ENCODE data around the gene PRELID3B. TPM values are rescaled to one million over a fixed set of nuclear protein-coding genes. Genes with fewer than 3 reads are reported as not detected.

PRELID3B gene
- total RNA-seq, 1 donor from 2014 or later, result 93.8 TPM

DNA sequence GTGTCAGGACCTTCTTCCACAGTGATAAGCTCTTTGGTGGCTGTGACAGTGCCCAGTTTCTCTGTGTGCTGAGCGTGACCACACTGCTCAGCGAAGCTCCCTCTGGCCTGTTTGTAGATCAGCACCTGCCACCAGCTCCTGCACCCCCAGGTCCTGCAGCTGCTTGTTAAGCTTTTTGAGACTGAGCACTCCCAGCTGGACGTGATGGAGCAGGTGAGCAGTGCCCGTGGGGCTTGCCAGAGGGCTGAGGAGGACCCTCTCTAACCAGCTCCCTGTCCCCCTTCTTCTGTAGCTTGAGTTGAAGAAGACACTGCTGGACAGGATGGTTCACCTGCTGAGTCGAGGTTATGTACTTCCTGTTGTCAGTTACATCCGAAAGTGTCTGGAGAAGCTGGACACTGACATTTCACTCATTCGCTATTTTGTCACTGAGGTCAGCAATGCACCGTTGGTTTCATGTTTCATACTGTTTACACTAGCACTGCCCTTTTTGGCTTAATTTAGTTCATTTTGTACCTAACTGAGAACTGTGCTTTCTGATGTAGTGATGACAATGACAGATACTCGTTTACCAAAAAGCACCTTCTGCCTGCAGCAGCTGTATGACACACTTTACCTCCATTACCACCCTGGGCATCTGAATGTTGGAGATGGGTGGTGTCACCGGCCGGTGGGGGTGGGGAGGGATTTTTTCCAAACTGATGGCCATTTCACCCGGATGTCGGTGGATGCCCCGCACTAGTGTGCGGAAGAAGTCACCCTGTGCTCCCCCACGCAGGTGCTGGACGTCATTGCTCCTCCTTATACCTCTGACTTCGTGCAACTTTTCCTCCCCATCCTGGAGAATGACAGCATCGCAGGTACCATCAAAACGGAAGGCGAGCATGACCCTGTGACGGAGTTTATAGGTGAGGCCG, 49.0 kb downstream of the PRELID3B start:
- no peak for DNase-seq

GRCh38 chr20:58992911-58993310, 49.7 kb downstream of the PRELID3B start:
- no peak for DNase-seq

- no peak for DNase-seq
These were observed 50.9 kb downstream of the PRELID3B start for GRCh38 chr20:58991715-58992114.

DNA sequence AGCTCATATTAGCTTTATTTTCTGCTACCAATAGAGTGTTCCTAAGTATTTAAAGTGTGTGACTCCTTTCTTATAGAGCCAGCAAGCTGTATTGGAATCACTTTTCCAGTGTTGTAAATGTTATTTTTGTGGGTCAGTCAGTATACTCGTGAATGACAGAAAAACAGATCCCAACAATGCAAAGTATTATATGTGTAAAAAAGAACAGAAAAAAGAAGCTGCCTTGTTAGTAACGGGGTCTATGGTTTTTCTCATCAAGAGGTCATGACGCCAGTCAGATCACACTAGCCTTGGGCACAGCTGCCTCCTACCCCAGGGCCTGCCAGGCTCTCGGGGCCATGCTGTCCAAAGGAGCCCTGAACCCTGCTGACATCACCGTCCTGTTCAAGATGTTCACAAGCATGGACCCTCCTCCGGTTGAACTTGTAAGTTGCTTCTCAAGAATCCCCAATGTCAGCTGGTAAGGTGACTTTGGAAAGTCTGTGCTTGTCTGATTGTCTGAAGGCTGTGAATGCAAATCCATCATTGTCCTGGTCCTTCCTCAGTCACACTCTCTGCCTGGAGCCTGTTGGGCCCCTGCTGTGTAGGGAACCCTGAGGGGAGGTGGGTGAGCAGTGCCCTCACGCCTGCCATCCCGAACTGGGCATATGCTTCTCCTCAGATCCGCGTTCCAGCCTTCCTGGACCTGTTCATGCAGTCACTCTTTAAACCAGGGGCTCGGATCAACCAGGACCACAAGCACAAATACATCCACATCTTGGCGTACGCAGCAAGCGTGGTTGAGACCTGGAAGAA, 51.7 kb downstream of the PRELID3B start:
- no peak for DNase-seq

DNA sequence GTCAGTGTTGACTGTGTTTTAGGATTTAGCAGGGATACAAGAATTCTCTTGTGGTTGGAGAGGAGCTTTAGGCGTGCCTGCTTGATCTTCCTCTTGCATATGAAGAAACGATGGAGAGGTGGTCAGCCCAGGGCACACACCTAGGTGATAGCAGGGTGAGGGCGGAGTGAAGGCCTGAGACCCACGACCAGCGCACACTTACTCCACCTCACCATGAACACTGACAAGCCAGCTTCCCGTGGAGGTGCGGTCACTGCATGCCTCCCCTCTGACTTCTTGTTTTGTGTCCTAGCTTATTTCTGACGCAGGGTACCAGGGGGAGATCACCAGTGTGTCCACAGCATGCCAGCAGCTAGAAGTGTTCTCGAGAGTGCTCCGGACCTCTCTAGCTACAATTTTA, 53.4 kb downstream of the PRELID3B start:
- no peak for DNase-seq

- DNase-seq, result no peak
These were observed 54.1 kb downstream of the PRELID3B start for GRCh38 chr20:58988565-58988882.

GRCh38 chr20:58987790-58988564, 54.6 kb downstream of the PRELID3B start:
- DNase-seq, result no peak

- DNase-seq, result no peak
These were observed 55.5 kb downstream of the PRELID3B start for GRCh38 chr20:58986968-58987517.

- DNase-seq, result no peak
These were observed 56.2 kb downstream of the PRELID3B start for GRCh38 chr20:58986286-58986967.

GRCh38 chr20:58985656-58986055, 56.9 kb downstream of the PRELID3B start:
- DNase-seq, result no peak

DNA sequence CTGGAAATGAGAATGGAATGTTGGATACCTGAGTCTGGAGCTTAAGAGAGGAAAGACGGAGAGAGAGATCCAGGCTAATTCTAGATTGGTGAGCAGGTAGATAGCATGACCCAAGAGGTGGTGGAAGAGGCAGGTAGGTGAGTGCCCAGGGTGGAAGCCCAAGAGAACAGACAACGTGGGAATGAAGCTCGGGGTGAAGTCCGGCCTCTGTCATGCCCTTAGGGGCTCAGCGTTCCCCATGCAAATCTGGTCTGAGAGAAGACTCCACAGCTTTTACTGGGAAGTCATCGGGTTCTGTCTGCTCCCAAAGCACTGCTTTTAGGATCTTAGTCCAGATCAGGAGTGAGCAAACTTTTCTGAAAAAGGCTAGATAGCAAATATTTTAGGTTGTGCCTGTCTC, 57.9 kb downstream of the PRELID3B start:
- DNase-seq, result no peak

Other genes starting within 250 kb of the PRELID3B start
- not detected in 2 replicates for gene GNAS-AS1, start 191.9 kb downstream of the PRELID3B start, total RNA-seq
- gene GNAS, start 190.1 kb downstream of the PRELID3B start, total RNA-seq, result 365 and 726 TPM in 2 replicates
- 53.4 and 66.6 TPM in 2 replicates for gene NELFCD, start 61.5 kb downstream of the PRELID3B start, total RNA-seq
- gene CTSZ, start 35.5 kb downstream of the PRELID3B start, total RNA-seq, result 250 and 566 TPM in 2 replicates
- not detected in 2 replicates for gene TUBB1, start 23.4 kb downstream of the PRELID3B start, total RNA-seq
- gene ATP5F1E, start 10.5 kb downstream of the PRELID3B start, total RNA-seq, result 41.8 and 42.7 TPM in 2 replicates
- gene ZNF831, start 121.0 kb upstream of the PRELID3B start, total RNA-seq, result under 0.01 and 0.09 TPM in 2 replicates

Measured in dermis blood vessel endothelial cell (primary cell).